Astrocyte (in vitro differentiated cells and primary cell): ENCODE data around the gene PLA2G4E.

Experiments
- EZH2 ChIP-seq: IDR thresholded peaks from 2 replicates; pipeline ENCODE4 v1.6.1; 2012; ENCODE audit warnings: mild to moderate bottlenecking, low read length, inconsistent platforms; ENCODE audit not compliant: insufficient read depth
- TF ChIP-seq, protein P1 (sequence below): IDR thresholded peaks from 2 replicates; pipeline ENCODE4 v1.5.1; 2011; ENCODE audit warnings: low read depth, mild to moderate bottlenecking, inconsistent platforms, low read length, moderate library complexity; ENCODE audit not compliant: insufficient read depth

DNA sequence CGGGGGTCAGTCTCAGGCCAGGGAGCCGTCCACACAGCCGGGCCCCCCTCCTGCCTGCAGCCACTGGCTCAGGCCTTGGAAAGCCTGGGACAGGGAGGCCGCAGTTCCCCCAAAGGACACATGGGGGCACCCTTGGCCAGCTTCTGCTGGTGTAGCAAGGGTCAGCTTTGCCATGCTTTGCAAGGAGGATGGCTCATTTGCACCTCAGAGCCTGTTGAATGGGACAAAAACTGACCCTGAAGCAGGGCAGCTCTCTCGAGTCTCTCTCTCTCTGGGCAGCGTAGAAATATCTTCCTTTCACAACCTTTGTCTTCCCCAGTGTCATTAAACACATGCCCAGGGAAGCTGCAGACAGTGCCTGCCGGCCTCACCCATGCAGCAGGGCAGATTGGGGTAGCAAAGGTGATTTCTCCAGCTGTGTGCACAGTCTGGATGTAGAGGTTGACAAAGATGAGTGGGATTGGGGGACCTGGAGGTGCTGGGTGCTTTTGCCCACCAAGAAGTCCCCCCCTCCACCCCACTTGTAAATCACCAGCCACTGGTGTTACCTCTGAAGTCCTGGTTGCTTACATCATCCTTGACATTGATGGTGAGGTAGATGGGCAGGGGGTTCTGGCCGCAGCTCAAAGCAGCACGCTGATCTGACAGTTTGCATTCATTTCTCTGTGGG is 31.1 kb downstream of the PLA2G4E start:
- TF ChIP-seq, protein P1, sequence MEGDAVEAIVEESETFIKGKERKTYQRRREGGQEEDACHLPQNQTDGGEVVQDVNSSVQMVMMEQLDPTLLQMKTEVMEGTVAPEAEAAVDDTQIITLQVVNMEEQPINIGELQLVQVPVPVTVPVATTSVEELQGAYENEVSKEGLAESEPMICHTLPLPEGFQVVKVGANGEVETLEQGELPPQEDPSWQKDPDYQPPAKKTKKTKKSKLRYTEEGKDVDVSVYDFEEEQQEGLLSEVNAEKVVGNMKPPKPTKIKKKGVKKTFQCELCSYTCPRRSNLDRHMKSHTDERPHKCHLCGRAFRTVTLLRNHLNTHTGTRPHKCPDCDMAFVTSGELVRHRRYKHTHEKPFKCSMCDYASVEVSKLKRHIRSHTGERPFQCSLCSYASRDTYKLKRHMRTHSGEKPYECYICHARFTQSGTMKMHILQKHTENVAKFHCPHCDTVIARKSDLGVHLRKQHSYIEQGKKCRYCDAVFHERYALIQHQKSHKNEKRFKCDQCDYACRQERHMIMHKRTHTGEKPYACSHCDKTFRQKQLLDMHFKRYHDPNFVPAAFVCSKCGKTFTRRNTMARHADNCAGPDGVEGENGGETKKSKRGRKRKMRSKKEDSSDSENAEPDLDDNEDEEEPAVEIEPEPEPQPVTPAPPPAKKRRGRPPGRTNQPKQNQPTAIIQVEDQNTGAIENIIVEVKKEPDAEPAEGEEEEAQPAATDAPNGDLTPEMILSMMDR, result peak; percentile 85
- no peak for TF ChIP-seq EZH2
